ENCODE data around the gene AIF1L.

The AIF1L gene

GRCh38 chr9:131078427-131079366 lies 17.6 kb upstream of the AIF1L start:
- DNase-seq: no peak

- no peak for DNase-seq
Measured at GRCh38 chr9:131080589-131080988, 15.7 kb upstream of the AIF1L start.

DNA sequence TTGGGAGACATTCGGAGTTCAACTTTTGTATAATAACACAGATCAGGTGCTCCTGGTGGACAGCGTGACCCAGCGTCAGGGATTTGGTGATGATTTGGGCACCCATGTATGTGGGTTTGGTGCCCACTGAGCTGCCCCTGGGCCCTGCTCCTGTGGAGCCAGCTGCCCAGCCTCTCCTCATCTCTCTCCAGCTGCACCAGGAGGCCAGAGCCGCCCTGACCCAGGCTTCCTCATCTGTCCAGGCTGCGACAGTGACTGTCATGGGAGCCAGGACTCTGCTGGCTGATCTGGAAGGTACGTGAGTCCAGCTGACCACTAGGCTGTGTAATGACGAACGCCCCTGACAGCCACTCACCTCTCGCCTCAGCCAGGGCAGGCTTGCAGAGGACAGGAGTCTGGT lies 14.5 kb upstream of the AIF1L start:
- DNase-seq: no peak

GRCh38 chr9:131082774-131083512 lies 13.4 kb upstream of the AIF1L start:
- DNase-seq: no peak

DNA sequence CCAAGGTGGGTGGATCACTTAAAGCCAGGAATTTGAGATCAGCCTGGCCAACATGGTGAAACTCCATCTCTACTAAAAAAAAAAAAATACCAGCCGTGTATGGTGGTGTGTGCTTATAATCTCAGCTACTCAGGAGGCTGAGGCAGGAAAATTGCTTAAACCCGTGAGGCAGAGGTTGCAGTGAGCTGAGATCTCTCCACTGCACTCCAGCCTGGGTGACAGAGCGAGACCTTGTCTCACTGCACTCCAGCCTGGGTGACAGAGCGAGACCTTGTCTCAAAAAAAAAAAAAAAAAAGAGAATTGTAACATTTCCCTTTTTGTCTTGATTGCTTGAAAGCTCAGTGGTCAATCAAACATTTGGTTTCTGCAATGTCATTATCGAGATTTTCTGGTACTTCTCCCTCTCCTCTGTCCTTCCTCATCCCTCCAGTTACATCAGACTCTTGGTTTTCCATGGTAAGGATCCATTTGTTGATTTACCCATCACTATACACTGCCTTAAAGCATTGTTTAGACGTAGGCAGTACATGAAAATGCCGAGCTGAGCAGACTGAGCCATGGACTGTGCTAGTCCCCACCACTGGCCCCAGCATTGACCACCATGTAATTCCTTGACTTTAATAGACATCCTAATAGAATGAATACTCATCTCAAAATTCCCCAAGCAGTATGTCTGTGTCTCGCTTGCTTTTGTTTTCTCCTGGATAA lies 11.5 kb upstream of the AIF1L start:
- no peak for DNase-seq

GRCh38 chr9:131085370-131086122 lies 10.8 kb upstream of the AIF1L start:
- no peak for DNase-seq

- DNase-seq: no peak
Measured at GRCh38 chr9:131087354-131087893, 8.9 kb upstream of the AIF1L start.

- DNase-seq: no peak
Measured at GRCh38 chr9:131090025-131090787, 6.1 kb upstream of the AIF1L start.

DNA sequence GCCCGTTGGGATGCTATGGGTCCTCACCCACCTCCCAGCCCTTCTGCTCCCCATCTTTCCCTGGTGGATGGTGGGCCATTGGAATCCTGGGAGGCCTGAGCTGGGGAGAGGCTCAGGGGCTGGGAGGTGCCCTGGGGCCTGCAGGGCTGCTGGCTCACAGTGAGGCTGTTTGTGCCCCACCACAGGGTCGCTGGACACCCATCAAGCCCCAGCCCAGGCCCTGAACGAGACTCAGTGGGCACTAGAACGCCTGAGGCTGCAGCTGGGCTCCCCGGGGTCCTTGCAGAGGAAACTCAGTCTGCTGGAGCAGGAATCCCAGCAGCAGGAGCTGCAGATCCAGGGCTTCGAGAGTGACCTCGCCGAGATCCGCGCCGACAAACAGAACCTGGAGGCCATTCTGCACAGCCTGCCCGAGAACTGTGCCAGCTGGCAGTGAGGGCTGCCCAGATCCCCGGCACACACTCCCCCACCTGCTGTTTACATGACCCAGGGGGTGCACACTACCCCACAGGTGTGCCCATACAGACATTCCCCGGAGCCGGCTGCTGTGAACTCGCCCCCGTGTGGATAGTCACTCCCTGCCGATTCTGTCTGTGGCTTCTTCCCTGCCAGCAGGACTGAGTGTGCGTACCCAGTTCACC lies 4.9 kb upstream of the AIF1L start:
- no peak for DNase-seq

GRCh38 chr9:131092030-131092429 lies 4.3 kb upstream of the AIF1L start:
- DNase-seq: no peak

DNA sequence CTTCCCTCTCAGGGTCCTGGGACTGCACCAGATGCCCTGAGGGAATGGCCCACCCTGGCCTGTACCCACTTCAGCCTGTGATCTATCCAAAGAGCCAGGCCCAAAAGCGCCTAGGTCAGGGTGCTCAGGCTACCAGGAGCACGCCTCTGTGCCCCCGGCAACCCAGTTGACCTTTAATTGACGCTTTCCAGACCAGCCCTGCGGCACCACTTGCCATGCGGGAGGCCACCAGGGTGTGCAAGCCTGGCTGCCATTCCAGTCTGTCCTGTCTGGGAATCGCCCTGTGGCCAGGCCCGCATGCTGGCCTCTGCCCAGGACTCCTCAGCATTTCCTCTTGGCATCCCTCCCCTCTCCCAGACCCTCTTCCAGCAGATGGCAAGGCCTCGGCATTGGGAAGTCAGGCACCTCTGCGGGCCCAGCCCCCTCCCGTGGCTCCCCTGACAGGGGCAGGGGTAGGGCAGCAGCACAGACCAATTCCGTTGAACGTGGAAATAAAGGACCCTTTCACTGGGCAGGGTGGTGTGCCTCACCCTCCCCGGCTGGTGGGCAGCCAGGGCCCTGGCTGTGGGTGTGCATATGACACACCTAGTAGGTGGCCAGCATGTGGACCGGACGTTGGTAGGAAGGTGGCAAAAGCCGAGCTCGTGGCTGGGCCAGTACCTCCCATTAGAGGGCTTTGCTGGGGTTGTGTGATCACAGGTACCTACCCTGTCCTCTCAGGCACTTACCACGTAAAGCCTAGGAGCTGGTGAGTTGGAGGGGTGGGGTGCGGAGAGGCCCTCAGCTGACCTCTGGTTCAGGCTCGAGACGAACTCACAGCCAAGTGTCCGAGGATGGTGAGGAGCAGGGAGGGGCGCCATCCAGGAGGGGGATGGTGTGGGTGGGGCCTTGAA lies 3.5 kb upstream of the AIF1L start:
- DNase-seq: no peak

GRCh38 chr9:131094015-131094414 lies 2.3 kb upstream of the AIF1L start:
- DNase-seq: no peak

- peak; percentile 65 for DNase-seq
Measured at GRCh38 chr9:131094622-131095021, 1.7 kb upstream of the AIF1L start.

- no peak for DNase-seq
Measured at GRCh38 chr9:131095666-131096268, 564 bp upstream of the AIF1L start.

DNA sequence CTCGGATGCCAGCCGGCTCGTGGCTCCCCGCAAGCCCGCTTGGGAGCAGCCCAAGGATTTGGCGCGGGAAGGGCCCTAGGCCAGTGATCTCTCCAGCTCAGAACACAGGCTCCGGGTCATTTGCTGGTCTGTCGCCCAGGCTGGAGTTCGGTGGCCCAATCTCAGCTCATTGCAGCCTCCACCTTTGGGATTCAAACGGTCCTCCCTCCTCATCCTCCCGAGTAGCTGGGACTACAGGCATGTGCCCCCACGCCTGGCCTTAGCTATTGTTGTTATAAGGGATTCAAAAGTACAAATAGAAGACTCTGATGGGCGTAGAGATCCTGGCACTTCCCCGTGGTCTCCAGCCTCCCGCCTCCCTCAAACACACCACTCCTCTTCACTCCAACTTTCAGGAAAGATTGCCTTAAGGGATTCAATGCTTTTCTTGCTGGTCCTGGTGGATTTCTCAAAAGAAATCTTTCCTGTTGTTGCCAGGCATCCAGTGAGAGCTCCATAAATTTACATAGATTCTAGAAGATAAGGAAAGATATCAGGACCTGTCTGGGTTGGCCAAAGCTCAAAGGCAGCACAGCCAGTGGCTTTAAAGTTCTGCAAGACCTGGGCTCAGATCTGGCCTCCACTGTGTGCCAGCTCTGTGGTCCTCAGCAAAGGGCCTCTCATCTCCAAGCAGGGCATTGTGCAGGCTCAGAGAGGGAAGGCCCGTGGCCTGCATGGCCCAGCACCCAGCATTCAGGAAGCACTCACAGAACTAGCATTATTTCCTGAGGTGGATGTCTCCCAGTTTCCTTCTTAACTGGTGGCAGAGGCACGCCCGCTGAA lies 1.0 kb downstream of the AIF1L start:
- DNase-seq: no peak

DNA sequence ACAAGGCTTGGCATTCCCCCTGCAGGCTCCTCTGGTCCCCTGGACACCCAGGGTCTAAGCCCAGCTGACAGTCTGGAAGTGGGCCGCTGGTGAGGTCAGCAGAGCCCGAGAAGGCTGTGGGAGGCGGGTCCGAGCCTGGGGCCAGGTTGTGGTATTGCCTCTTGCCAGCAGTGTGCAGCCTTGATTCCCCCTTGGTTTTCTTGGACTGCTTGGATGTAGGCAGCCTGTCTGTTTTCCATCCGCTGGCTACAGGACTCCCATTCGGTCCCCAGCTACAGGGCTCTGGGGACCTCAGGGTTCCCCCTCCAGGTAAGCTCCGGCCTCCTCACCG lies 1.6 kb downstream of the AIF1L start:
- DNase-seq: no peak

DNA sequence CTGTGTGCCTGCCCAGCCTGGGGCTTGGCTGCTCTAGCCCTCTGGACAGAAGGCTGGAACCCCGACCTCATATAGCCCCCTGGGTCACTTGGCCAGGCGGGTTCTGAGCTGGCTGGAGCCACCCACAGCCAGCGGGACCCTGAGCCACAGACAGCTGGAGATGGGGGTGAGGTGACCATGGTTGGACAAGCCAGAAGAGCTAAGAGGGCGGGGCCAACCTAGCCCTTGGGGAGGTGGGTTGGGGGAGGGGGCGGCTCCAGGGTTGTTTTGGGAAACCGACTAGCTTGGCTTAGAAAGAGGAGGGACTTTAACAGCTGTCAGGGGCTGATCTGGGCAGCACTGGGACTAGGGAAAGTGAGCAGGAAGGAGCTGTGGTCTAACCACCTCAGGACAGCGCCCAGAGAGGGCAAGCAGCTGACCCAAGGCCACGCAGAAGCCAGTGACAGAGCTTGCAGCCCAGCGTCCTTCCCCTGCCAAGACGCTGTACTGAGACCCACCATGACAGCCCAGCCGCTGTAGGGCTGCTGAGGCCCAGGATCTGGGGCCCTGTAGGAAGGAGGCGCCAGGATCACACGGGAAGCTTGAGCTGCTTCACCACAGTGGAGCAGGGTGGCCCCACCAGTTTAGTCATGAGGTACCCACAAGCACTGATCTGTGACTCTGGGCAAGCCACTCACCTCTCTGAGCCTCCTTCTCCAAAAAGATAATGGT lies 2.2 kb downstream of the AIF1L start:
- DNase-seq: no peak

GRCh38 chr9:131099102-131099606 lies 2.8 kb downstream of the AIF1L start:
- no peak for DNase-seq
